ENCODE results near the gene SLC38A10.

DNA sequence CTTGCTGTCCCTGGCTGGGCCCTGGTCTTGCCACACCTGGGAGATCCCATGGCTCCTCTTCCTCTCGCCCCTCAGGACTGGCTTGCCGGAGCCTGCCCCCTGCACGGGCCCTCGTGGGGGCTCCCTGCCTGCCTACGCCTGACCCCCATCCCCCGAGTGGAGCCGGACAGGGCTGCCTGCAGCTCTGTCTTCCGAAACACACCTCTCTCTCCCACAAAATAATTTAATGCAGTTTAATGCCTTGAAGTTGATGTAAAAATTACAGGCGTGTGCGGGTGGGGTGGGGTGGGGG, 22.4 kb upstream of the SLC38A10 start:
- TF ChIP-seq, protein P1, sequence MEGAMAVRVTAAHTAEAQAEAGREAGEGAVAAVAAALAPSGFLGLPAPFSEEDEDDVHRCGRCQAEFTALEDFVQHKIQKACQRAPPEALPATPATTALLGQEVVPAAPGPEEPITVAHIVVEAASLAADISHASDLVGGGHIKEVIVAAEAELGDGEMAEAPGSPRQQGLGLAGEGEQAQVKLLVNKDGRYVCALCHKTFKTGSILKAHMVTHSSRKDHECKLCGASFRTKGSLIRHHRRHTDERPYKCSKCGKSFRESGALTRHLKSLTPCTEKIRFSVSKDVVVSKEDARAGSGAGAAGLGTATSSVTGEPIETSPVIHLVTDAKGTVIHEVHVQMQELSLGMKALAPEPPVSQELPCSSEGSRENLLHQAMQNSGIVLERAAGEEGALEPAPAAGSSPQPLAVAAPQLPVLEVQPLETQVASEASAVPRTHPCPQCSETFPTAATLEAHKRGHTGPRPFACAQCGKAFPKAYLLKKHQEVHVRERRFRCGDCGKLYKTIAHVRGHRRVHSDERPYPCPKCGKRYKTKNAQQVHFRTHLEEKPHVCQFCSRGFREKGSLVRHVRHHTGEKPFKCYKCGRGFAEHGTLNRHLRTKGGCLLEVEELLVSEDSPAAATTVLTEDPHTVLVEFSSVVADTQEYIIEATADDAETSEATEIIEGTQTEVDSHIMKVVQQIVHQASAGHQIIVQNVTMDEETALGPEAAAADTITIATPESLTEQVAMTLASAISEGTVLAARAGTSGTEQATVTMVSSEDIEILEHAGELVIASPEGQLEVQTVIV (IDR thresholded peaks at IDR 0.05; ENCODE audit: borderline replicate concordance, partially characterized antibody), result no peak
- no peak for TF ChIP-seq NRF1 (conservative IDR thresholded peaks at IDR 0.05; ENCODE audit: low read depth, low read length)
- no peak for TF ChIP-seq POLR2AphosphoS5 (IDR thresholded peaks at IDR 0.05; ENCODE audit: low read length)
